Fibroblast of lung (primary cell): ENCODE data around the gene DDR1. TPM values are rescaled to one million over a fixed set of nuclear protein-coding genes. Genes with fewer than 3 reads are reported as not detected.

Experiments used
- DNase-seq, 2 donors: peaks; one replicate each; pipeline versions ENCODE4 v3.0.0 to v3.0.0-alpha.2; 2010; ENCODE audit warnings: low read depth in 2 of 2
- H2AFZ ChIP-seq: 2 replicates; pipeline ENCODE4 v1.5.1; 2012; ENCODE audit warnings: low read length, control low read depth, inconsistent platforms
- H3K27ac ChIP-seq: 2 replicates; pipeline ENCODE4 v1.5.1; 2011; ENCODE audit warnings: low read length, control low read depth; ENCODE audit not compliant: insufficient read depth
- H3K27me3 ChIP-seq: 2 replicates; pipeline ENCODE4 v1.5.1; 2011; ENCODE audit warnings: mild to moderate bottlenecking, low read length; ENCODE audit not compliant: control insufficient read depth, insufficient read depth
- H3K36me3 ChIP-seq: 2 replicates; pipeline ENCODE4 v1.5.1; 2011; ENCODE audit warnings: low read length; ENCODE audit not compliant: control insufficient read depth, insufficient read depth
- H3K4me1 ChIP-seq: 2 replicates; pipeline ENCODE4 v1.5.1; 2011; ENCODE audit warnings: low read length; ENCODE audit not compliant: control insufficient read depth, insufficient read depth; ENCODE audit errors: extremely low read depth
- H3K4me2 ChIP-seq: 2 replicates; pipeline ENCODE4 v1.5.1; 2011; ENCODE audit warnings: low read length, control low read depth; ENCODE audit not compliant: insufficient read depth; ENCODE audit errors: extremely low read depth
- H3K4me3 ChIP-seq, 4 experiments: fragments of 200-600 bp in 1 of 4; sonication (generic) in 1 of 4; replicated peaks in 1 of 4; 2 replicates each; pipeline ENCODE4 v1.5.1; 2011 to 2016; ENCODE audit warnings: low read length in 4 of 4, low read depth in 3 of 4, mild to moderate bottlenecking in 3 of 4, control low read depth in 2 of 4, inconsistent platforms in 1 of 4, mixed read lengths in 1 of 4; ENCODE audit not compliant: insufficient read depth in 1 of 4; ENCODE audit errors: control extremely low read depth in 1 of 4
- H3K79me2 ChIP-seq: 2 replicates; pipeline ENCODE4 v1.5.1; 2012; ENCODE audit warnings: mild to moderate bottlenecking, low read length, inconsistent platforms; ENCODE audit not compliant: control insufficient read depth, insufficient read depth
- H3K9ac ChIP-seq: 2 replicates; pipeline ENCODE4 v1.5.1; 2011; ENCODE audit warnings: mild to moderate bottlenecking, low read length, control low read depth; ENCODE audit not compliant: insufficient read depth
- H3K9me3 ChIP-seq: 2 replicates; pipeline ENCODE4 v1.5.1; 2012; ENCODE audit warnings: low read depth, low read length; ENCODE audit not compliant: control insufficient read depth, insufficient read depth
- H4K20me1 ChIP-seq: 2 replicates; pipeline ENCODE4 v1.5.1; 2011; ENCODE audit warnings: low read length; ENCODE audit not compliant: control insufficient read depth, insufficient read depth; ENCODE audit errors: extremely low read depth
- CTCF ChIP-seq, 2 donors: IDR thresholded peaks in 1 of 2; conservative IDR thresholded peaks in 1 of 2; 1 replicate in 1 of 2; 2 replicates in 1 of 2; pipeline ENCODE4 v1.5.1; 2011 to 2012; ENCODE audit warnings: low read length in 2 of 2, control low read depth in 1 of 2, inconsistent platforms in 1 of 2, low read depth in 1 of 2, mild to moderate bottlenecking in 1 of 2
- EZH2 ChIP-seq: IDR thresholded peaks from 2 replicates; pipeline ENCODE4 v1.5.1; 2012; ENCODE audit warnings: low read length, control low read depth, mild to moderate bottlenecking; ENCODE audit errors: missing control alignments
- polyA plus RNA-seq, 2 donors: library from polyadenylated mRNA; depleted of rRNA in 1 of 2; stranded (reverse) in 1 of 2; unstranded in 1 of 2; fragments of >200 nt; gene quantifications; 2 replicates each; pipeline ENCODE4 v1.2.1, GENCODE V29; 2011 to 2012; ENCODE audit warnings: missing spikeins in 1 of 2
- total RNA-seq: library from RNA; depleted of rRNA; stranded (reverse); fragments of >200 nt; gene quantifications from 2 replicates; pipeline ENCODE4 v1.2.1, GENCODE V29; 2014

Gene DDR1
- total and polyA plus RNA-seq, 2 donors (not counting 1 experiment from before 2014, with no cell fraction given): 10.9 to 17.5 TPM

- Histone ChIP-seq H3K9ac (no peak overlapping the region), H2AFZ (no peak overlapping the region), H3K4me2 (no peak overlapping the region), H3K27ac (no peak overlapping the region), H3K79me2 (no peaks in the 10 kb centered on the region), H3K4me3 (no peak overlapping the region), H3K4me1 (no peaks in the 10 kb centered on the region), H3K27me3 (no peaks in the 10 kb centered on the region), H4K20me1 (no peaks in the 10 kb centered on the region), H3K36me3 (no peaks in the 10 kb centered on the region), H3K9me3 (no peaks in the 10 kb centered on the region)
- no peak for DNase-seq
- TF ChIP-seq EZH2 (no peak), CTCF (conservative IDR thresholded peaks at IDR 0.05 in 1 of 2, IDR thresholded peaks at IDR 0.05 in 1 of 2; ENCODE audit: low read depth in 1 of 2, low read length in 2 of 2) (no peak)
Measured at GRCh38 chr6:30843611-30843998, 40.7 kb upstream of the DDR1 start.

- Histone ChIP-seq H2AFZ (no peak overlapping the region), H3K4me2 (no peak overlapping the region), H4K20me1 (no peaks in the 10 kb centered on the region), H3K27me3 (no peaks in the 10 kb centered on the region), H3K27ac (no peak overlapping the region), H3K4me1 (no peaks in the 10 kb centered on the region), H3K4me3 (no peak overlapping the region), H3K36me3 (no peaks in the 10 kb centered on the region), H3K79me2 (no peaks in the 10 kb centered on the region), H3K9ac (no peak overlapping the region), H3K9me3 (no peaks in the 10 kb centered on the region)
- DNase-seq: peak in 1 of 2 donors; percentile 83
- TF ChIP-seq EZH2 (no peak), CTCF (conservative IDR thresholded peaks at IDR 0.05 in 1 of 2, IDR thresholded peaks at IDR 0.05 in 1 of 2; ENCODE audit: low read depth in 1 of 2, low read length in 2 of 2) (no peak)
Measured at GRCh38 chr6:30844118-30844535, 40.2 kb upstream of the DDR1 start.

- Histone ChIP-seq H3K4me1 (no peaks in the 10 kb centered on the region), H3K9ac (no peak overlapping the region), H2AFZ (no peak overlapping the region), H4K20me1 (no peaks in the 10 kb centered on the region), H3K9me3 (no peaks in the 10 kb centered on the region), H3K79me2 (no peaks in the 10 kb centered on the region), H3K36me3 (no peaks in the 10 kb centered on the region), H3K27me3 (no peaks in the 10 kb centered on the region), H3K27ac (no peak overlapping the region), H3K4me3 (no peak overlapping the region), H3K4me2 (no peak overlapping the region)
- DNase-seq: no peak
- TF ChIP-seq EZH2 (no peak), CTCF (conservative IDR thresholded peaks at IDR 0.05 in 1 of 2, IDR thresholded peaks at IDR 0.05 in 1 of 2; ENCODE audit: low read depth in 1 of 2, low read length in 2 of 2) (no peak)
Measured at GRCh38 chr6:30845183-30845582, 39.1 kb upstream of the DDR1 start.
